Naive thymus-derived CD4-positive, alpha-beta T cell (primary cell): ENCODE results near the gene PDE4D. TPM values are rescaled to one million over a fixed set of nuclear protein-coding genes. Genes with fewer than 3 reads are reported as not detected.

Experiments
- ATAC-seq: fragments of 150-1000 bp; cut with Tn5 transposase; 2 replicates; pipeline ENCODE4 v1.10.0; 2021; ENCODE audit warnings: mild to moderate bottlenecking, moderate library complexity
- CTCF ChIA-PET: fragments of 350-600 bp; sonication (Branson Sonifier 250); formaldehyde crosslinking; loops from one replicate; lab custom pipeline; 2021; ENCODE audit warnings: antibody characterized with exemption; lab: Charles Lee
- POLR2A ChIA-PET: fragments of 350-600 bp; sonication (Branson Sonifier 250); formaldehyde crosslinking; loops from one replicate; lab custom pipeline; 2021; ENCODE audit warnings: antibody characterized with exemption, inconsistent platforms; lab: Charles Lee
- DNase-seq, 9 donors: peaks; one replicate each; pipeline versions ENCODE4 v3.0.0 to v3.0.0-alpha.2; 2020 to 2022; ENCODE audit warnings: mixed read lengths in 1 of 9
- H3K27ac ChIP-seq: one replicate; pipeline ENCODE4 v1.7.0; 2013; ENCODE audit warnings: mild to moderate bottlenecking, low read depth, low read length, moderate library complexity
- H3K27me3 ChIP-seq, 2 donors: one replicate each; pipeline ENCODE4 v1.7.0; 2013; ENCODE audit warnings: low read length in 2 of 2, mild to moderate bottlenecking in 2 of 2, moderate library complexity in 2 of 2; ENCODE audit not compliant: control insufficient read depth in 2 of 2, insufficient read depth in 2 of 2
- H3K36me3 ChIP-seq, 3 experiments: 1 replicate in 2 of 3; 2 replicates in 1 of 3; pipeline ENCODE4 v1.7.0; 2013; ENCODE audit warnings: low read length in 3 of 3, mild to moderate bottlenecking in 3 of 3, moderate library complexity in 1 of 3; ENCODE audit not compliant: insufficient read depth in 3 of 3, control insufficient read depth in 2 of 3
- H3K4me1 ChIP-seq, 2 donors: one replicate each; pipeline ENCODE4 v1.7.0; 2013; ENCODE audit warnings: low read length in 2 of 2, mild to moderate bottlenecking in 2 of 2, moderate library complexity in 1 of 2; ENCODE audit not compliant: control insufficient read depth in 2 of 2, insufficient read depth in 2 of 2
- H3K4me3 ChIP-seq: 2 replicates; pipeline ENCODE4 v1.7.0; 2013; ENCODE audit warnings: mild to moderate bottlenecking, low read length
- H3K9me3 ChIP-seq, 3 experiments: 1 replicate in 2 of 3; 2 replicates in 1 of 3; pipeline ENCODE4 v1.7.0; 2013; ENCODE audit warnings: low read length in 3 of 3; ENCODE audit not compliant: control insufficient read depth in 2 of 3
- H3K27ac Mint-ChIP-seq, 9 donors: one replicate each; pipeline ENCODE4 v1.8.0; 2020 to 2022; ENCODE audit warnings: mixed read lengths in 9 of 9, mild to moderate bottlenecking in 8 of 9, moderate library complexity in 5 of 9, inconsistent platforms in 2 of 9
- H3K27me3 Mint-ChIP-seq, 5 donors: one replicate each; pipeline ENCODE4 v1.8.0; 2021 to 2022; ENCODE audit warnings: mixed read lengths in 5 of 5, mild to moderate bottlenecking in 1 of 5
- H3K36me3 Mint-ChIP-seq, 5 donors: one replicate each; pipeline ENCODE4 v1.8.0; 2020 to 2022; ENCODE audit warnings: mixed read lengths in 5 of 5, mild to moderate bottlenecking in 3 of 5, inconsistent platforms in 1 of 5
- H3K4me1 Mint-ChIP-seq, 7 donors: one replicate each; pipeline ENCODE4 v1.8.0; 2020 to 2022; ENCODE audit warnings: mixed read lengths in 7 of 7, mild to moderate bottlenecking in 3 of 7, inconsistent platforms in 1 of 7
- H3K4me3 Mint-ChIP-seq, 10 donors: one replicate each; pipeline ENCODE4 v1.8.0; 2020 to 2022; ENCODE audit warnings: mild to moderate bottlenecking in 10 of 10, mixed read lengths in 10 of 10, moderate library complexity in 6 of 10, inconsistent platforms in 2 of 10
- H3K9me3 Mint-ChIP-seq, 11 donors: one replicate each; pipeline ENCODE4 v1.8.0; 2020 to 2022; ENCODE audit warnings: mixed read lengths in 11 of 11, mild to moderate bottlenecking in 4 of 11, inconsistent platforms in 1 of 11, moderate library complexity in 1 of 11
- intact Hi-C, 2 donors: fragments of 100-400 bp; cut with micrococcal nuclease; formaldehyde crosslinking; loops; one replicate each; pipeline ENCODE4 v1.15.1; 2023
- polyA plus RNA-seq, 2 donors: library from polyadenylated mRNA; unstranded; fragments of 300-500 nt; fragmentation: Illumina TruSeq; gene quantifications; one replicate each; pipeline ENCODE4 v1.2.3, GENCODE V29; 2021
- total RNA-seq, 6 experiments: library from RNA in 5 of 6; stranded (reverse) in 5 of 6; gene quantifications; 1 replicate in 5 of 6; 2 replicates in 1 of 6; pipeline ENCODE4 v1.2.3 and lab custom pipeline; 2021 to 2026

The PDE4D gene
- total and polyA plus RNA-seq, 7 experiments from 2014 or later, result 4.9 to 102 (median 38.8) TPM

DNA sequence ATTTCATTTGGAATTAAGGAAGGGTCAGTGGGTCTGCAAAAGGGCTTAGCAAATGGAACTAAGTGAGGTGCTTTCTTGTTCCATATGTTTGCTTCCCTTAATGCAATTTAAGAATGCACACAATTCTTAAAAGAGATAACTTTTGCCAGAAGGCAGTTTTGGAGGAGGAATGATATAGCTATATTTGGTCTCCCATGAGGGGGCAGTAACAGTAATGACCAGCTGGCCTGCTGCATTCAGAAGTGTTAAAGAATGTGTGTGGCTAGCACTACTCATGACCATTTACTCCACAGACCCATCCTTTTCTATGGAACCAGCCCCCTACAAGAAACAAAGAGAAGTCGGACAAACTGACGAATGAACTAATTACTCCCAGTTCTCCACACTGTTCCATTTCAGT is 671.8 kb downstream of the PDE4D start:
- H3K9me3 ChIP-seq, result no peaks in the 10 kb centered on the region
- H3K4me1 Mint-ChIP-seq, result no peaks in the 10 kb centered on the region
- no peak overlapping the region for H3K27ac Mint-ChIP-seq
- CTCF ChIA-PET, result interaction anchor here (1.3 kb wide), 1 partner anchor 159 kb away, joined by 3 read pairs; no protein-coding TSS in a partner anchor
- DNase-seq (no peak), ATAC-seq (no peak)
- no peaks in the 10 kb centered on the region for H3K4me1 ChIP-seq
- POLR2A ChIA-PET, result no interaction called here
- H3K27ac ChIP-seq, result no peak overlapping the region
- H3K4me3 Mint-ChIP-seq, result no peak overlapping the region
- intact Hi-C loops, result no loop called here
- H3K4me3 ChIP-seq, result no peak overlapping the region
- no peaks in the 10 kb centered on the region for H3K27me3 ChIP-seq
- H3K27me3 Mint-ChIP-seq, result peaks cover under 1 to 22% (median 7%) of the 10 kb centered on the region in 5 donors
- peaks cover 0 to 8% (median 1%) of the 10 kb centered on the region in 11 donors for H3K9me3 Mint-ChIP-seq
- H3K36me3 Mint-ChIP-seq, result peaks cover 0 to 4% (median 0%) of the 10 kb centered on the region in 5 donors
- no peaks in the 10 kb centered on the region for H3K36me3 ChIP-seq

DNA sequence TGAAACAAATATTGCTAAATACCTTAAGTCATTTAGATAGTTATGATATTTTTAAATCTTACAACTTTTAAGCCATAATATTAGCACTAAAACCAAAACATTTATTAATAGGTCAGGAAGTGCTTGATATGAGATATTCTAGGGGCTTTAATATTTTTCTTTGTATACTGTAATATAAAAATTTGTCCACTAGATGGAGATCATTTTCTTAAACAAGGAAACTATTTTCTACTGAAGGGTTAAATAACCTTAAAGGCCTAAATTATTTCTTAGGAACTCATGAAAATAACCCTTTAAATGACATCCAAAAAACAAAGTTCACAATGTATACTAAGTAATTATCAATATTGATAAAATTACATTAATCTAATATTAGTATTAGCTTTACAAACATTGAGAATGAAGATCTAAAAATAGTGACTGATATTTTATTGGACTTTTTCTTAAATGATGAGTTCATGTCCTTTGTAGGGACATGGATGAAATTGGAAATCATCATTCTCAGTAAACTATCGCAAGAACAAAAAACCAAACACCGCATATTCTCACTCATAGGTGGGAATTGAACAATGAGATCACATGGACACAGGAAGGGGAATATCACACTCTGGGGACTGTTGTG is 675.0 kb downstream of the PDE4D start:
- POLR2A ChIA-PET, result no interaction called here
- H3K36me3 Mint-ChIP-seq, result no peaks in the 10 kb centered on the region
- Histone ChIP-seq H3K9me3 (no peaks in the 10 kb centered on the region), H3K27me3 (no peaks in the 10 kb centered on the region), H3K27ac (no peak overlapping the region), H3K4me1 (no peaks in the 10 kb centered on the region), H3K4me3 (no peak overlapping the region), H3K36me3 (no peaks in the 10 kb centered on the region)
- no peaks in the 10 kb centered on the region for H3K9me3 Mint-ChIP-seq
- no peaks in the 10 kb centered on the region for H3K4me1 Mint-ChIP-seq
- intact Hi-C loops, result no loop called here
- ATAC-seq, result no peak
- CTCF ChIA-PET, result no interaction called here
- H3K4me3 Mint-ChIP-seq, result no peak overlapping the region
- DNase-seq, result no peak
- peaks cover 14 to 36% (median 26%) of the 10 kb centered on the region in 5 donors for H3K27me3 Mint-ChIP-seq
- no peak overlapping the region for H3K27ac Mint-ChIP-seq

DNA sequence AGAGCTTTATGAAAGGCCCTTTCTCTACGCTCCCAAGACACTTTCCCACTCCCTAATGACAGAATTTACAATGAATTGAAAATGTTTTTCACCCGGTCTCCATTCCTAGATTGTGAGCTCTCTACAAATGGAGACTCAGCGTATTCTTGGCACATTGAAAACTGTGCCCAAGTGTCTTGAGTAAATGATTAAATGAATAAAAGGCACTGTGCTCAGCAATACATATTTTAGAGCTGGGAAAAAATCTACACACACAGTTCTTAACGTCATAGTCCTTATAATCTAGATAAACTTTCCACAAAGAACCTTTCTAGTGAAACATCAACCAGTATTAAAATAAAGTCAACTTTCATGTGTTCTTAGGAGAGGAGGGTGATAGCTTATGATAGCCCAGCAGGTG is 676.7 kb downstream of the PDE4D start:
- no peak overlapping the region for H3K4me3 ChIP-seq
- POLR2A ChIA-PET, result no interaction called here
- no peak overlapping the region for H3K27ac ChIP-seq
- H3K36me3 Mint-ChIP-seq, result no peaks in the 10 kb centered on the region
- no peaks in the 10 kb centered on the region for H3K4me1 ChIP-seq
- no peak overlapping the region for H3K27ac Mint-ChIP-seq
- H3K9me3 Mint-ChIP-seq, result no peaks in the 10 kb centered on the region
- H3K27me3 ChIP-seq, result no peaks in the 10 kb centered on the region
- H3K4me3 Mint-ChIP-seq, result no peak overlapping the region
- ATAC-seq, result no peak
- no peaks in the 10 kb centered on the region for H3K9me3 ChIP-seq
- intact Hi-C loops, result no loop called here
- DNase-seq, result no peak
- H3K4me1 Mint-ChIP-seq, result no peaks in the 10 kb centered on the region
- peaks cover 21 to 37% (median 35%) of the 10 kb centered on the region in 5 donors for H3K27me3 Mint-ChIP-seq
- H3K36me3 ChIP-seq, result no peaks in the 10 kb centered on the region
- CTCF ChIA-PET, result interaction anchor here (1.1 kb wide), 1 partner anchor 152 kb away, joined by 3 read pairs; no protein-coding TSS in a partner anchor

DNA sequence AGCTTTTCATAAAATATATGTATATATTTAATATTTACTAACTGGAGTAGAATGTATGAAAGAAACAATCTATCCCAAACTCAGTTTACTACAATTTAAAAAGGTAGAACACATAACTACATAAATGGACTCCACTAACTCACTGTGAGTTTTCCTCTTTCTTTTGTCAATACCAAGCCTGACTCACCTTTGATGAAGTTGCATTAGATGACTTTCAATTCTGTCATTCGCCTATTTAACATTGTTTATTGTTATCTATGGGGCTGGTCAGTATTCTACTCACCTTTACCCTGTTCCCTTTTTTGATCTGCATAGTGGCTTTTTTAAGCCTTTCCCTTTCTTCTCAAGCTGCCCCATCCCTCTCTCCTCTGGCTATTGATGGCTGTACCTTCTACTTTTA is 680.9 kb downstream of the PDE4D start:
- CTCF ChIA-PET, result interaction anchor here (0.7 kb wide), 1 partner anchor 24 kb away, joined by 3 read pairs; no protein-coding TSS in a partner anchor

GRCh38 chr5:59209758-59210359 is 683.7 kb downstream of the PDE4D start:
- Histone ChIP-seq H3K27me3 (no peaks in the 10 kb centered on the region), H3K4me1 (no peaks in the 10 kb centered on the region), H3K36me3 (no peaks in the 10 kb centered on the region), H3K27ac (no peak overlapping the region), H3K9me3 (no peaks in the 10 kb centered on the region), H3K4me3 (no peak overlapping the region)
- Mint-ChIP-seq H3K9me3 (no peaks in the 10 kb centered on the region), H3K36me3 (no peaks in the 10 kb centered on the region), H3K27ac (no peak overlapping the region), H3K27me3 (peaks cover 17 to 38% (median 21%) of the 10 kb centered on the region in 5 donors), H3K4me3 (no peak overlapping the region), H3K4me1 (no peaks in the 10 kb centered on the region)
- intact Hi-C loops, result no loop called here
- CTCF ChIA-PET, result no interaction called here
- DNase-seq, result no peak
- ATAC-seq, result no peak
- POLR2A ChIA-PET, result no interaction called here

More for the DNA sequence above, 680.9 kb downstream of the PDE4D start:
- Histone ChIP-seq H3K36me3 (no peaks in the 10 kb centered on the region), H3K27ac (no peak overlapping the region), H3K27me3 (no peaks in the 10 kb centered on the region), H3K4me1 (no peaks in the 10 kb centered on the region), H3K4me3 (no peak overlapping the region), H3K9me3 (no peaks in the 10 kb centered on the region)
- no peak for ATAC-seq
- intact Hi-C loops, result no loop called here
- H3K27ac Mint-ChIP-seq, result no peak overlapping the region
- H3K36me3 Mint-ChIP-seq, result no peaks in the 10 kb centered on the region
- no peak for DNase-seq
- POLR2A ChIA-PET, result no interaction called here
- H3K4me1 Mint-ChIP-seq, result no peaks in the 10 kb centered on the region
- peaks cover 21 to 43% (median 35%) of the 10 kb centered on the region in 5 donors for H3K27me3 Mint-ChIP-seq
- no peaks in the 10 kb centered on the region for H3K9me3 Mint-ChIP-seq
- H3K4me3 Mint-ChIP-seq, result no peak overlapping the region

- intact Hi-C loops, result no loop called here
- Mint-ChIP-seq H3K36me3 (no peaks in the 10 kb centered on the region), H3K4me1 (no peaks in the 10 kb centered on the region), H3K27ac (no peak overlapping the region), H3K4me3 (no peak overlapping the region), H3K27me3 (peaks cover 5 to 34% (median 13%) of the 10 kb centered on the region in 5 donors), H3K9me3 (no peaks in the 10 kb centered on the region)
- H3K36me3 ChIP-seq, result no peaks in the 10 kb centered on the region
- CTCF ChIA-PET, result no interaction called here
- H3K9me3 ChIP-seq, result no peaks in the 10 kb centered on the region
- H3K4me3 ChIP-seq, result no peak overlapping the region
- no peaks in the 10 kb centered on the region for H3K4me1 ChIP-seq
- no peak for DNase-seq
- no peak overlapping the region for H3K27ac ChIP-seq
- ATAC-seq, result no peak
- H3K27me3 ChIP-seq, result no peaks in the 10 kb centered on the region
- POLR2A ChIA-PET, result no interaction called here
These were observed 685.1 kb downstream of the PDE4D start for GRCh38 chr5:59208474-59208873.

DNA sequence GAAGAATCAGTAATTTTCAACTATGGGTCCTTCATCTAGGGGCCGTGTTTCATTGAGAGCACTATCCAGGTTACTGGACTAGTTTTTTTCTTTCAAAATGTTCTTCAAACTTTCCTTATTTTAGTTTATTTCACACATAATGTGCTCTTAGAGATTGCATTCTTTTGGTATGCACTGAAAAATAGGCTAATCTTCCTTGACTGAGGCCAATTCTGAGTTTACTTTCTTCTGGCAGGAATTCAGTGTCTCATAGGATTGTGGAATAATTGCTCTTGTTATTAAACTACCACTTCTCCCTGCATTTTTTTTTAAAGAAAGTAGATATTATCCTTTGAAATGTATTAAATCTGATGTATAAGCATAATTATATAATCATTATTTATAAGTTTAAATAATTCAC is 686.1 kb downstream of the PDE4D start:
- H3K27ac Mint-ChIP-seq, result no peak overlapping the region
- H3K4me3 ChIP-seq, result no peak overlapping the region
- H3K27me3 ChIP-seq, result no peaks in the 10 kb centered on the region
- no peaks in the 10 kb centered on the region for H3K4me1 ChIP-seq
- H3K9me3 ChIP-seq, result no peaks in the 10 kb centered on the region
- H3K36me3 Mint-ChIP-seq, result no peaks in the 10 kb centered on the region
- H3K4me1 Mint-ChIP-seq, result no peaks in the 10 kb centered on the region
- CTCF ChIA-PET, result no interaction called here
- DNase-seq (no peak), ATAC-seq (no peak)
- H3K27ac ChIP-seq, result no peak overlapping the region
- POLR2A ChIA-PET, result no interaction called here
- H3K36me3 ChIP-seq, result no peaks in the 10 kb centered on the region
- H3K9me3 Mint-ChIP-seq, result no peaks in the 10 kb centered on the region
- H3K27me3 Mint-ChIP-seq, result peaks cover 0 to 27% (median 7%) of the 10 kb centered on the region in 5 donors
- intact Hi-C loops, result no loop called here
- H3K4me3 Mint-ChIP-seq, result no peak overlapping the region
